OCI-LY7 (cell line): Measurements from ENCODE around the gene DPP8. TPM values are rescaled to one million over a fixed set of nuclear protein-coding genes. Genes with fewer than 3 reads are reported as not detected.

Experiments used
- BruUV-seq: library from RNA; stranded (reverse); fragments of 400-500 nt; replicated peaks from 2 replicates; lab custom pipeline; 2021; lab: Mats Ljungman, UMichigan
- CTCF ChIA-PET: fragments of 300-600 bp; sonication (Branson Sonifier 250); formaldehyde crosslinking; loops from one replicate; lab custom pipeline; 2022; ENCODE audit warnings: antibody characterized with exemption; ENCODE audit not compliant: unreplicated experiment; lab: Charles Lee
- POLR2A ChIA-PET: fragments of 300-600 bp; sonication (Branson Sonifier 250); formaldehyde crosslinking; loops from one replicate; lab custom pipeline; 2022; ENCODE audit warnings: antibody characterized with exemption; lab: Charles Lee
- DNase-seq: peaks from one replicate; pipeline ENCODE4 v3.0.0-alpha.2; 2015; ENCODE audit warnings: low spot score
- H2AFZ ChIP-seq: fragments of 200-600 bp; sonication (generic), shearing (Covaris generic); 2 replicates; pipeline ENCODE4 v1.6.1; 2014; ENCODE audit warnings: mild to moderate bottlenecking, antibody characterized with exemption, low read length, moderate library complexity
- H3K27ac ChIP-seq: fragments of 200-600 bp; sonication (generic); 2 replicates; pipeline ENCODE4 v1.5.1; 2014; ENCODE audit warnings: mixed run types, low read depth, mild to moderate bottlenecking, moderate library complexity, low read length, inconsistent platforms; ENCODE audit not compliant: poor library complexity, severe bottlenecking
- H3K36me3 ChIP-seq: fragments of 200-600 bp; sonication (generic); 2 replicates; pipeline ENCODE4 v1.6.1; 2014; ENCODE audit warnings: mild to moderate bottlenecking, antibody characterized with exemption, low read length, moderate library complexity, mixed read lengths; ENCODE audit not compliant: insufficient read depth
- H3K4me1 ChIP-seq: fragments of 200-600 bp; sonication (generic); 2 replicates; pipeline ENCODE4 v1.5.1; 2014; ENCODE audit warnings: mild to moderate bottlenecking, low read length; ENCODE audit not compliant: insufficient read depth, poor library complexity, severe bottlenecking
- H3K4me2 ChIP-seq: fragments of 200-600 bp; sonication (generic); 2 replicates; pipeline ENCODE4 v1.6.1; 2014; ENCODE audit warnings: mild to moderate bottlenecking, low read length
- H3K4me3 ChIP-seq: fragments of 200-600 bp; sonication (generic); 2 replicates; pipeline ENCODE4 v1.5.1; 2014; ENCODE audit warnings: mild to moderate bottlenecking, low read depth, low read length; ENCODE audit not compliant: poor library complexity, severe bottlenecking
- H3K79me2 ChIP-seq: fragments of 200-600 bp; sonication (generic); 2 replicates; pipeline ENCODE4 v1.6.1; 2016; ENCODE audit warnings: low read depth, mild to moderate bottlenecking, low read length, moderate library complexity, mixed read lengths; ENCODE audit not compliant: insufficient read depth
- H3K9me2 ChIP-seq: fragments of 200-600 bp; sonication (generic); 2 replicates; pipeline ENCODE4 v1.6.1; 2016; ENCODE audit warnings: mild to moderate bottlenecking, low read length, mixed read lengths; ENCODE audit not compliant: insufficient read depth
- H3K9me3 ChIP-seq: fragments of 200-600 bp; sonication (generic); 2 replicates; pipeline ENCODE4 v1.6.1; 2014; ENCODE audit warnings: mild to moderate bottlenecking, mixed run types, low read length, mixed read lengths
- H4K20me1 ChIP-seq: fragments of 200-600 bp; sonication (generic); 2 replicates; pipeline ENCODE4 v1.6.1; 2014; ENCODE audit warnings: mild to moderate bottlenecking, antibody characterized with exemption, low read length, moderate library complexity, mixed read lengths; ENCODE audit not compliant: insufficient read depth
- EZH2phosphoT487 ChIP-seq: fragments of 200-600 bp; sonication (generic); IDR thresholded peaks from 2 replicates; pipeline ENCODE4 v1.6.1; 2018; ENCODE audit warnings: low read depth, borderline replicate concordance, mild to moderate bottlenecking, mixed run types, antibody characterized with exemption, low read length, moderate library complexity, mixed read lengths
- intact Hi-C: fragments of 100-400 bp; cut with micrococcal nuclease; formaldehyde crosslinking; loops from one replicate; pipeline ENCODE4 v1.10.0; 2022; ENCODE audit not compliant: unreplicated experiment
- total RNA-seq, 2 experiments: library from RNA; depleted of rRNA in 1 of 2; stranded (reverse); fragments of >200 nt in 1 of 2; shearing (Covaris generic) in 1 of 2; gene quantifications; 2 replicates each; pipeline ENCODE4 v1.2.3, GENCODE V29; 2014 to 2022
- TF ChIP-seq, protein P1 (sequence below): fragments of 200-600 bp; sonication (generic); conservative IDR thresholded peaks from 2 replicates; pipeline ENCODE4 v1.5.1; 2014; ENCODE audit warnings: mild to moderate bottlenecking, antibody characterized with exemption, low read length, moderate library complexity, mixed read lengths

Gene DPP8
- total RNA-seq, 2 experiments from 2014 or later: 43.0 to 52.1 TPM

DNA sequence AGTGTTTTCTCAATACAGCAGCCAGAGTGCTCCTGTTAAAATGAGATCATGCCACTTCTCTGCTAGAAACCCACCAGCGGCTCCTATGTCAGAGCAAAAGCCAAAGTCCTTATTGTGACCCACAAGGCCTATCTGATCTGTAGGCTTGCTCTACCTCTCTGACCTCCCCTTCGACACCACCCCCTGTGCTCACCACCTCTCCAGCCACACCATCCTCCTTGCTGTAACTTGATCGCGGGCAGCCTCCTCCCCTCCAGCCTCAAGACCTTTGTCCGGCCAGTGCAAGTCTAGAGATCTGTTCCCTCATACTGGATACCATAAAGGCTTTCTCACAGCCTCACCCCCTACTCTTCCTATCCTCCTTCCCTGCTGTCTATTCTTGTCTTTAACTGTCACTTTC, 92.8 kb downstream of the DPP8 start:
- Histone ChIP-seq H3K27ac (no peak overlapping the region), H4K20me1 (no peaks in the 10 kb centered on the region), H3K4me2 (no peak overlapping the region), H3K79me2 (no peaks in the 10 kb centered on the region), H3K9me2 (no peaks in the 10 kb centered on the region), H2AFZ (no peak overlapping the region), H3K4me3 (no peak overlapping the region), H3K4me1 (no peaks in the 10 kb centered on the region), H3K9me3 (no peaks in the 10 kb centered on the region), H3K36me3 (no peaks in the 10 kb centered on the region)
- ChIA-PET CTCF (no interaction called here), POLR2A (no interaction called here)
- TF ChIP-seq, protein P1, sequence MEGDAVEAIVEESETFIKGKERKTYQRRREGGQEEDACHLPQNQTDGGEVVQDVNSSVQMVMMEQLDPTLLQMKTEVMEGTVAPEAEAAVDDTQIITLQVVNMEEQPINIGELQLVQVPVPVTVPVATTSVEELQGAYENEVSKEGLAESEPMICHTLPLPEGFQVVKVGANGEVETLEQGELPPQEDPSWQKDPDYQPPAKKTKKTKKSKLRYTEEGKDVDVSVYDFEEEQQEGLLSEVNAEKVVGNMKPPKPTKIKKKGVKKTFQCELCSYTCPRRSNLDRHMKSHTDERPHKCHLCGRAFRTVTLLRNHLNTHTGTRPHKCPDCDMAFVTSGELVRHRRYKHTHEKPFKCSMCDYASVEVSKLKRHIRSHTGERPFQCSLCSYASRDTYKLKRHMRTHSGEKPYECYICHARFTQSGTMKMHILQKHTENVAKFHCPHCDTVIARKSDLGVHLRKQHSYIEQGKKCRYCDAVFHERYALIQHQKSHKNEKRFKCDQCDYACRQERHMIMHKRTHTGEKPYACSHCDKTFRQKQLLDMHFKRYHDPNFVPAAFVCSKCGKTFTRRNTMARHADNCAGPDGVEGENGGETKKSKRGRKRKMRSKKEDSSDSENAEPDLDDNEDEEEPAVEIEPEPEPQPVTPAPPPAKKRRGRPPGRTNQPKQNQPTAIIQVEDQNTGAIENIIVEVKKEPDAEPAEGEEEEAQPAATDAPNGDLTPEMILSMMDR: no peak
- no peak for TF ChIP-seq EZH2phosphoT487
- no TSS peak for BruUV-seq
- intact Hi-C loops: no loop called here
- no peak for DNase-seq

DNA sequence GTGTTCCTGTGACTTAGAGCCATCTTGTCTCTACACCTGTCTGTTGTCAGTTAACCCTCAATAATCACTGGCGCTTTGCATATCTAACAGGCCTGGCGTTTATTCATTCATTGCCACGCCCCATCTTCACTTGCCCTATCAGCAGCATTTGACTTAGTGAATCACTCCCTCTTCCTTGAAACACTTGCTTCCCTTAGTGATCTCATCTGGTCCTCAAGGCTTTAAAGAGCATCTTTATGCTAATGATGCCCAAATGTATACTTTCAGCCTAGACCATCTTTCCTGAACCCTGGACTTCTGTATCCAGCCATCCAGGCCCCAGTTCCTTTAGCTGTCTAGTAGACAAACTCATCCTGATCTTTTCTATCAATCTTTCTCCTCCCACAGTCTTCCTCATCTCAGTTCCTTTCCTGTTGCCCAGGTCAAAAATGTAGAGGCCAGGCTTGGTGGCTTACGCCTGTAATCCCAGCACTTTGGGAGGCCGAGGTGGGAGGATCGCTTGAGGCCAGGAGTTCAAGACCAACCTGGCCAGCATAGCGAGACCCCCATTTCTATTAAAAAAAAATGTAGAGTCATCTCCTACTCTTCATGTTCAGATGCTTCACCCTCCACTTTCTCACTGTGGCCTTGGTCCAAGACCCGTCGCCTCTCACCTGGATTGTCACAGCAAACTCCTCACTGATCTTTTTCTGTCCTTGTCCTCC, 93.4 kb downstream of the DPP8 start:
- no peak overlapping the region for H2AFZ ChIP-seq
- CTCF ChIA-PET: no interaction called here
- no peak overlapping the region for H3K27ac ChIP-seq
- POLR2A ChIA-PET: no interaction called here
- H3K4me3 ChIP-seq: no peak overlapping the region
- TF ChIP-seq, protein P1: no peak
- no peak for TF ChIP-seq EZH2phosphoT487
- no peak for DNase-seq
- no peaks in the 10 kb centered on the region for H4K20me1 ChIP-seq
- no peaks in the 10 kb centered on the region for H3K79me2 ChIP-seq
- H3K9me3 ChIP-seq: no peaks in the 10 kb centered on the region
- H3K9me2 ChIP-seq: no peaks in the 10 kb centered on the region
- no peaks in the 10 kb centered on the region for H3K4me1 ChIP-seq
- H3K36me3 ChIP-seq: no peaks in the 10 kb centered on the region
- intact Hi-C loops: no loop called here
- no peak overlapping the region for H3K4me2 ChIP-seq
- no TSS peak for BruUV-seq

DNA sequence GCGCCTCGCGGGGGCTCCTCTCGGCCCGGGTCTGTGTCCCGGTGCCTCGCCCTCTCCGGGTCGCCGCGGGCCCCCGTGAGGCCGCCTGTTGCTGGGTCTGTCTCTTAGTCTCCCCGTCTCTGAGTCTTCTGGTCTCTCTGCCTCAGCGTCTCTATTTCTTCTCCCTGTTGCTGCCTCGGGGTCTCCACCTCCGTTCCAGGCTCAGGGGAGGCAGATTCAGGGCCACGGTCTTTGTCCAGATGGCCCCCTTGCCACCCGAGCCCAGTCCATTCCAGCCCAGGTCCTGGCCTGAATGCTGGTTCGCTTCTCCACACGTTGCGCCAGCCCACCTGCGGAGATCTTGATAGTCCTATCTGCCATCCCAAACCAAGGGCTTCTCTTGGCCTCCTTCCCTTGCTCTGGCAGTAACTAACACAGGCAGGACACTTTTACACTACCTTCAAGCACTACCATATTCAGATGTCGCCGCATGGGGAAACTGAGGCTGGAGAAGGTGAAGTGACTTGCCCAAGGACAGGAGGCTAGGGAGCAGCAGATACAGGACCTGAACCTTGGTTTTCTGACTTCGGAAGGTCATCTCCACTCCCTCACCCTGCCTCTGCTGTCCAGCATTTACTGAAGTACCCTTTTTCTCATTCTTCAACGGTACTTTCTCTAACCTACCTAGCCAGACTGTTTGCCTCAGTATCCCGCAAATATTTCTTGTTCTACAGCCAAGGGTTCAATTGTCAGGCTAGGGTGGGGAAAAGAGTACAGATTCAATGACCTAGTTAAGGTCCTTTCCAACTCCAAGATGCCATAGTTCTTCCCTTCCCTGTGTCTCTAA, 94.1 kb downstream of the DPP8 start:
- no peak for DNase-seq
- POLR2A ChIA-PET: no interaction called here
- H2AFZ ChIP-seq: no peak overlapping the region
- no peaks in the 10 kb centered on the region for H3K9me2 ChIP-seq
- CTCF ChIA-PET: no interaction called here
- no peaks in the 10 kb centered on the region for H3K79me2 ChIP-seq
- TF ChIP-seq, protein P1: no peak
- TF ChIP-seq EZH2phosphoT487: no peak
- H3K36me3 ChIP-seq: no peaks in the 10 kb centered on the region
- no peaks in the 10 kb centered on the region for H3K9me3 ChIP-seq
- H3K4me1 ChIP-seq: no peaks in the 10 kb centered on the region
- H3K4me3 ChIP-seq: no peak overlapping the region
- intact Hi-C loops: no loop called here
- no TSS peak for BruUV-seq
- H3K4me2 ChIP-seq: no peak overlapping the region
- no peaks in the 10 kb centered on the region for H4K20me1 ChIP-seq
- no peak overlapping the region for H3K27ac ChIP-seq
